Ishikawa (cell line): ENCODE data around the gene FLT1.

Source experiments
- CEBPB ChIP-seq: IDR thresholded peaks from 2 replicates; pipeline ENCODE4 v1.6.1; 2012
- EP300 ChIP-seq: IDR thresholded peaks from 2 replicates; pipeline ENCODE4 v1.6.1; 2012; ENCODE audit warnings: borderline replicate concordance
- FOXM1 ChIP-seq: IDR thresholded peaks from 2 replicates; pipeline ENCODE4 v1.6.1; 2012; ENCODE audit warnings: low read depth, borderline replicate concordance
- MAX ChIP-seq: IDR thresholded peaks from 2 replicates; pipeline ENCODE4 v1.6.1; 2012
- RAD21 ChIP-seq: IDR thresholded peaks from 2 replicates; pipeline ENCODE4 v1.6.1; 2012; ENCODE audit warnings: low read depth
- REST ChIP-seq: IDR thresholded peaks from 2 replicates; pipeline ENCODE4 v1.6.1; 2012; ENCODE audit warnings: low read depth, mild to moderate bottlenecking
- TAF1 ChIP-seq: IDR thresholded peaks from 2 replicates; pipeline ENCODE4 v1.6.1; 2012; ENCODE audit warnings: low read depth, mild to moderate bottlenecking
- TCF12 ChIP-seq: IDR thresholded peaks from 2 replicates; pipeline ENCODE4 v1.6.1; 2012; ENCODE audit warnings: low read depth
- YY1 ChIP-seq: IDR thresholded peaks from 2 replicates; pipeline ENCODE4 v1.6.1; 2012; ENCODE audit warnings: low read depth

GRCh38 chr13:28286263-28286662 is 208.7 kb downstream of the FLT1 start:
- no peak for TF ChIP-seq TCF12
- no peak for TF ChIP-seq REST
- no peak for TF ChIP-seq YY1
- no peak for TF ChIP-seq FOXM1
- no peak for TF ChIP-seq MAX
- TF ChIP-seq TAF1: no peak
- TF ChIP-seq CEBPB: no peak
- no peak for TF ChIP-seq RAD21
- no peak for TF ChIP-seq EP300
